Endothelial cell (in vitro differentiated cells): ENCODE measurements around the gene MIXL1. TPM values are rescaled to one million over a fixed set of nuclear protein-coding genes. Genes with fewer than 3 reads are reported as not detected.
"Not testable (repeated sequence)": the region's sequence is repeated elsewhere in the genome, so short reads cannot be mapped to it uniquely, and the experiment has no call there.

Experiments
- DNase-seq: peaks from one replicate; pipeline ENCODE4 v3.0.0; 2021; ENCODE audit warnings: low spot score
- H3K27ac Mint-ChIP-seq: one replicate; pipeline ENCODE4 v1.8.0; 2021; ENCODE audit warnings: mixed read lengths, inconsistent platforms; ENCODE audit not compliant: unreplicated experiment
- H3K27me3 Mint-ChIP-seq: one replicate; pipeline ENCODE4 v1.8.0; 2021; ENCODE audit warnings: mild to moderate bottlenecking, moderate library complexity, mixed read lengths, inconsistent platforms; ENCODE audit not compliant: unreplicated experiment
- H3K36me3 Mint-ChIP-seq: one replicate; pipeline ENCODE4 v1.8.0; 2021; ENCODE audit warnings: mild to moderate bottlenecking, low read depth, mixed read lengths, inconsistent platforms; ENCODE audit not compliant: unreplicated experiment
- H3K4me1 Mint-ChIP-seq: one replicate; pipeline ENCODE4 v1.8.0; 2021; ENCODE audit warnings: mild to moderate bottlenecking, mixed read lengths, inconsistent platforms; ENCODE audit not compliant: unreplicated experiment
- H3K4me3 Mint-ChIP-seq: one replicate; pipeline ENCODE4 v1.8.0; 2021; ENCODE audit warnings: mild to moderate bottlenecking, mixed read lengths, inconsistent platforms; ENCODE audit not compliant: unreplicated experiment
- H3K9me3 Mint-ChIP-seq: one replicate; pipeline ENCODE4 v1.8.0; 2021; ENCODE audit warnings: mixed read lengths, inconsistent platforms; ENCODE audit not compliant: unreplicated experiment
- CTCF ChIP-seq: fragments of 200-600 bp; sonication (generic); IDR thresholded peaks from one replicate; pipeline ENCODE4 v1.5.0; 2021; ENCODE audit warnings: antibody characterized with exemption; ENCODE audit not compliant: unreplicated experiment
- total RNA-seq: library from RNA; stranded (reverse); fragmentation: NEBNext Ultra II Directional; extraction: Animal tissue kit (Norgen Biotek cat#: 25700); gene quantifications from one replicate; pipeline ENCODE4 v1.2.1, GENCODE V29; 2021; ENCODE audit not compliant: unreplicated experiment

The MIXL1 gene
- total RNA-seq, 1 donor from 2014 or later, result 2.4 TPM

DNA sequence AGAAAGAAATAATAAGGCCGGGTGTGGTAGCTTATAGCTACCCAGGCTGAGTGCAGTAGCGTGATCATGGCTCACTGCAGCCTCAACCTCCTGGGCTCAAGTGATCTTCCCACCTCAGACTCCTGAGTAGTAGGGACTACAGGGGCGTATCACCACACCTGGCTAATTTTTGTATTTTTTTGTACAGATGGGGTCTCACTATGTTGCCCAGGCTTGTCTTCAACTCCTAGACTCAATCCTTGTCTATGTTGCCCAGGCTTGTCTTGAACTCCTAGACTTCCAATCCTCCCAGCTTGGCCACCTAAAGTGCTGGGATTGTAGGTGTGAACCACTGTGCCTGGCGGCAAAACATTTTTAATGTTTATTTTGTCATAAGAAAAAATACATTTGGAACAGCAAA lies 30.5 kb downstream of the MIXL1 start:
- Mint-ChIP-seq H3K4me1 (no peaks in the 10 kb centered on the region), H3K27me3 (no peaks in the 10 kb centered on the region), H3K36me3 (no peaks in the 10 kb centered on the region), H3K4me3 (no peak overlapping the region), H3K9me3 (no peaks in the 10 kb centered on the region), H3K27ac (no peak overlapping the region)
- DNase-seq, result no peak
- no peak for TF ChIP-seq CTCF

GRCh38 chr1:226255380-226255779 lies 31.9 kb downstream of the MIXL1 start:
- DNase-seq, result no peak
- Mint-ChIP-seq H3K27ac (no peak overlapping the region), H3K4me1 (no peaks in the 10 kb centered on the region), H3K9me3 (no peaks in the 10 kb centered on the region), H3K4me3 (no peak overlapping the region), H3K36me3 (peaks cover 11% of the 10 kb centered on the region), H3K27me3 (no peaks in the 10 kb centered on the region)
- TF ChIP-seq CTCF, result no peak

- Mint-ChIP-seq H3K36me3 (peaks cover 34% of the 10 kb centered on the region), H3K4me1 (no peaks in the 10 kb centered on the region), H3K9me3 (no peaks in the 10 kb centered on the region), H3K4me3 (no peak overlapping the region), H3K27ac (no peak overlapping the region), H3K27me3 (no peaks in the 10 kb centered on the region)
- DNase-seq, result no peak
- no peak for TF ChIP-seq CTCF
Observed at GRCh38 chr1:226261818-226262217, 38.4 kb downstream of the MIXL1 start.

DNA sequence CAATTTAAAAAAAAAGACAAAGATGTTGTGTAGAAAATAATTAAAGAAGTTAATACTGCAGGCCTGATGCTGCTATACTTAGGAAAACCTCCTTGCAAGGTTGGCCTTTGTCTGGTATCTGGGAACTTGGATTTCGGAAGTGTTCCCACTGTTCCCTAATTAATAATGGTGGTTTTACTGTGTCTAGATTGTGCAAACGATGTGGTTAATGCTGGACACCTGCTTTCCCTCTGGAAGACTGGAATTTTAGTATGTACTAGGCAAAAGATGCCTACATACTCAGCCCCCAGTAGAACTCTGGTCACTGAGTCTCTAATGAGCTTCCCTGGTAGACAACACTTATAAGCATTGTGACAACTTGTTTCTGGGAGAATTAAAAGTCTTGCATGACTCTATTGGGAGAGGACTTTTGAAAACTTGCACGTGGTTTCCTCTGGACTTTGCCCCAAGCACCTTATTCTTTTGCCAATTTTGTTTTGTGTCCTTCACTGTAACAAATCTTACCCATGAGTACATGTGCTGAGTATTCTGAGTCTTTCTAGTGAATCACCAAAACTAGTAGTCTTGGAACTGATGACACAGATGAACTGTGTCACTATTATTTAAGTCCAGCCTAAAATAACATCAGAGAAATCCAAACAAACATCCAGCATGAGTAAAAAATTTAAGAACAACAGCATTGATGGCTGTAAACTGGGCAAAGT lies 45.1 kb downstream of the MIXL1 start:
- Mint-ChIP-seq H3K9me3 (no peaks in the 10 kb centered on the region), H3K27ac (no peak overlapping the region), H3K4me3 (no peak overlapping the region)

GRCh38 chr1:226272233-226272902 lies 48.9 kb downstream of the MIXL1 start:
- H3K4me3 Mint-ChIP-seq, DNase-seq: not testable (repeated sequence)

More for the DNA sequence above, 45.1 kb downstream of the MIXL1 start:
- no peak for DNase-seq
- Mint-ChIP-seq H3K36me3 (no peaks in the 10 kb centered on the region), H3K27me3 (no peaks in the 10 kb centered on the region), H3K4me1 (no peaks in the 10 kb centered on the region)
- no peak for TF ChIP-seq CTCF

More at GRCh38 chr1:226272233-226272902, 48.9 kb downstream of the MIXL1 start:
- H3K36me3 Mint-ChIP-seq, H3K4me1 Mint-ChIP-seq, H3K27me3 Mint-ChIP-seq, H3K9me3 Mint-ChIP-seq, H3K27ac Mint-ChIP-seq: not testable (repeated sequence)
